HG02571 (cell line): Measurements from ENCODE around the gene TMPRSS12.
"Not testable (repeated sequence)": the region's sequence is repeated elsewhere in the genome, so short reads cannot be mapped to it uniquely, and the experiment has no call there.

Experiments used
- ATAC-seq: cut with Tn5 transposase; IDR thresholded peaks from one replicate; pipeline ENCODE4 v1.9.1; 2021; ENCODE audit warnings: mild to moderate bottlenecking, moderate library complexity; ENCODE audit not compliant: unreplicated experiment

The TMPRSS12 gene, protein sequence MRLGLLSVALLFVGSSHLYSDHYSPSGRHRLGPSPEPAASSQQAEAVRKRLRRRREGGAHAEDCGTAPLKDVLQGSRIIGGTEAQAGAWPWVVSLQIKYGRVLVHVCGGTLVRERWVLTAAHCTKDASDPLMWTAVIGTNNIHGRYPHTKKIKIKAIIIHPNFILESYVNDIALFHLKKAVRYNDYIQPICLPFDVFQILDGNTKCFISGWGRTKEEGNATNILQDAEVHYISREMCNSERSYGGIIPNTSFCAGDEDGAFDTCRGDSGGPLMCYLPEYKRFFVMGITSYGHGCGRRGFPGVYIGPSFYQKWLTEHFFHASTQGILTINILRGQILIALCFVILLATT

DNA sequence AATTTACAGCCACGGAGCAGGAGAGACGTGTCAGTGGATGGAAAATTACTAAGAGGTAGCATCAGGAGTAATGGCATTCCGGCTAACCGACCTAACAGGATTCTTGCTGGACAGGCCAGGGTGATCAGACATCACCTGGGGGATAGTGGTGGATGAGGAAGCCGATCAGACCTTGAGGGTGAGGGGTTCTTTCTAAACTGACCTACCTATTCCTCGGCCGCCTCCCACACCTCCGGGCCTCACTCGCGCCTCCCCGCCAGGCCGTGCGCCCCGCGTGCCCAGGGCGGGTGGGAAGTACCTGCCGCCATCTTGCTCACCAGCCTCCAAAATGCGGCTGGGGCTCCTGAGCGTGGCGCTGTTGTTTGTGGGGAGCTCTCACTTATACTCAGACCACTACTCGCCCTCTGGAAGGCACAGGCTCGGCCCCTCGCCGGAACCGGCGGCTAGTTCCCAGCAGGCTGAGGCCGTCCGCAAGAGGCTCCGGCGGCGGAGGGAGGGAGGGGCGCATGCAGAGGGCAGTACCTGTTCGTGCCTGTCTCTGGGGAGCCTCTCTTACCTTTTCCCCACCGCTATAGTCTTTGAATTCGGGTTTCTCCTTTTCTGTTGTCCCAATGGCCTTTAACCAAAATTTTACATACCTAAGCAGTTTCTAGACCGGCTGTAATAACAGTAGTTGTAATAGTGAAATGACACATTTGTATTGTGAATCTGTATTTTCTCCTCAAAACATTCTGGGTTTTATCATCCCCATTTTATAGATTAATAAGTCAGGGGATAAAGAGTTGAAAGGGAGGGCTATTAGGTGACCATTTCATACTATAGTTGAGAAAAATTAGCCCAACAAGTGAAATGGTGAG, at the start of gene TMPRSS12:
TSS of gene TMPRSS12 (plus strand) at position 290 of the 857 bp plus-strand sequence. CDS start at position 329, 39 bp downstream.
- ATAC-seq, result no peak

DNA sequence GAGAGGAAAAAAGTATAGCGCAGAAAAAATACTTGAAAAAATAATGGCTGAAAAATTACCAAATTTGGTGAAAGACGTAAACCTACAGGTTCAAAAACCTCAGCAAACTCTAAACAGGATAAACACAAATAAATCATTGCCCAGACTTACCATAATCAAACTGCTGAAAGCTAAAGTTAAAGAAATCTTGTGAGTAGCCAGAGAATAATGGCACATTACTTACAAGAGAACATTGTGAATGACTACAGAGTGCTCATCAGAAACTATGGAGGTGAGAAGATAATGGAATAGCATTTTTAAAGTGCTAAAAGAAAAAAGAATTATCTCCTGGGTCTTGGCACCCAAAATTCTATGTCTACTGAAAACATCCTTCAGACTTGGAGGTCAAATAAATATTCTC, 42.8 kb upstream of the TMPRSS12 start:
- ATAC-seq, result no peak

DNA sequence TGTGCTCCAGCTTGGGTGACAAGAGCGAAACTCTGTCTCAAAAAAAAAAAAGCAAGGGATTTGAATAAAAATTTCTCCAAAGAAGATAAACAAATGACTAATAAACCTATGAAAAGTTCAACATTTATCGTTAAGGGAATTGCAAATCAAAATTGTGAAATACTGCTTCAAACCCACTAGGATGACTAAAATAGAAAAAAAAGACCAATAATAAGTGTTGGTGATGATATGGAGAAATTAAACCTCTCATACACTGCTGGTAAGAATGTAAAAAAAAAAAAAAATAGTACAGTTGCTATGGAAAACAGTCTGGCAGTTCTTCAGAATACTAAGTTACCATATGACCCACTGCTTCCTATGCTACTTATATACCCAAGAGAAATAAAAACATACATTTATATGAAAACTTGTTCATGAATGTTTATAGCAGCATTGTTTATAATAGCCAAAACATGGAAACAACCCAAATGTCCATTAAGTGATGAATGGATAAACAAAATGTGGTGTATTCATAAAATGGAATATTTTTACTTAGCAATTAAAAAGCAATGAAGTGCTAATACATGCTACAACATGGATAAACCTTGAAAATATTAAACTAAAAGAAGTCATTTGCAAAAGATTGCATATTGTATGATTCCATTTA, 39.4 kb upstream of the TMPRSS12 start:
- ATAC-seq, result no peak

DNA sequence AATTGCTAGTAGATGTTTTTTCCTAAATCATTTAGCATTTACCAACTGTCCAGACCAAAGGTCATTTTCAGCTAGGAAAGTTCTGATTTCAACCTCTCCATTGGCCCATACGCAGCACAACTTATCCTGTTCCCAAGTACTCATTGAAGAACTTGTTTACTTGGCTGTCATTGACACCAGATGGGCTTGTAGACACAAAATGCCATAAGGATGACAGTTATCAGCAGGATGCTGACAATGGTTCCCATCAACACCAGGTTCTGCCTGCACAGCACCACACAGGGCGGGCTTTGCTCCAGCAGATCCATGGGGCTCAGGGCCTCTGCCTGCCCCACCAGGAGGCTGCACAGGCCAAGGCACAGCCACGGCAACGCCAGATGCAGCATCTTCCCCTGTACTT, 36.5 kb upstream of the TMPRSS12 start:
- ATAC-seq, result no peak

DNA sequence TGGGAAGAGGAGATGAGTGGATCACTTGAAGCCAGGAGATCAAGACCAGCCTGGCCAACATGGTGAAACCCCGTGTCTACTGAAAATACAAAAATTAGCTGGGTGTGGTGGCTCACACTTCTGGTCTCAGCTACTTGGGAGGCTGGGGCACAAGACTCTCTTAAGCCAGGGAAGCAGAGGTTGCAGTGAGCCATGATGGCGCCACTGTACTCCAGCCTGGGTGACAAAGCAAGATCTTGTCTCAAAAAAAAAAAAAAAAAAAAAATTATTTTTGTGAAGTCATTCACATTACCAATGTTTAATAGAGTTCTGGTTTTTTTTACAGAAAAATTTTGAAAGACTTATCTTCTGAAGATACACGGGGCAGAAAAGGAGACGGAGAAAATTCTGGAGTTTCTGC, 33.6 kb upstream of the TMPRSS12 start:
- ATAC-seq, result not testable (repeated sequence)

DNA sequence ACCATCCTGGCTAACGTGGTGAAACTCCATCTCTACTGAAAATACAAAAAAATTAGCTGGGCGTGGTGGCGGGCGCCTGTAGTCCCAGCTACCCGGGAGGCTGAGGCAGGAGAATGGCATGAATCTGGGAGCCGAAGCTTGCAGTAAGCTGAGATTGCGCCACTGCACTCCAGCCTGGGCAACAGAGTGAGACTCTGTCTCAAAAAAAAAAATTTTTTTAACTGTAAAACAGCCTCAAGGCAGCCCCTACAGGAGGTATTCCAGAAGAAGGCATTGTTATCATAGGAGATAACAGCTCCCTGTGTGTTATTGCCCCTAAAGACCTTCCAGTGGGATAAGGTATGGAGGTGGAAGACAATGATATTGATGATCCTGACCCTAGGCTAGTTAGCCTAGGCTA, 27.8 kb upstream of the TMPRSS12 start:
- not testable (repeated sequence) for ATAC-seq

DNA sequence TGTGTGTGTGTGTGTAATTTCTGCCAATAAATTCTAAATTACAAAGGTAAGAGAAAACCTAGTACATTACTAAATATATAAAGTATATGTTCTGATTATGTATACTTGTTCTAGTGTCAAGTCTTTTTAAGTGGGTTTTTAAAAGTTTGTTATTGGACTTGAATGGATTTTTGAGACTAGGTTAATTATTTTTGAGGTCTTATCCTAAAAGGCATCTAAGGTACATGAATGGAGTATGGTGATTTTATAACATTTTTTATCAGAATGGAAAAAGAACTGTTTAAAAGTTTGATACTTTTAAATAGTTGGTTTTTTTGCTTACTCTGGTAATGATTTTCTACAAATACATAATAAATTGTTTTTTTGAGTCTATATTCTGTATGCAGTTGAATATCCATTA, 22.5 kb upstream of the TMPRSS12 start:
- ATAC-seq, result no peak

DNA sequence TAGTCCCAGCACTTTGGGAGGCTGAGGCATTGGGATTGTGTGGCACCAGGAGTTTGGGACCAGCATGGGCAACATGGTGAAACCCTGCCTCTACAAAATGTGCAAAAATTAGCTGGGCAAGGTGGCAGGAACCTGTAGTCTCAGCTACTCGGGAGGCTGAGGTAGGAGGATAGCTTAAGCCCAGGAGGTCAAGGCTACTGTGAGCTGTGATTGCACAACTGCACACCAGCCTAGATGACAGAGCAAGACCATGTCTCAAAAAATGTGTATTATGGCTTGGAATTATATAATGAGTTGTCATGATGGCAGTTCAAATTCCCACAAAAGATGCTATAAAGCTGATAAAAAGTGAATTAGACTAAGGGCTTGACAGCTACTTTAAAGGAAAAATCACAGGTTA, 20.6 kb upstream of the TMPRSS12 start:
- no peak for ATAC-seq

DNA sequence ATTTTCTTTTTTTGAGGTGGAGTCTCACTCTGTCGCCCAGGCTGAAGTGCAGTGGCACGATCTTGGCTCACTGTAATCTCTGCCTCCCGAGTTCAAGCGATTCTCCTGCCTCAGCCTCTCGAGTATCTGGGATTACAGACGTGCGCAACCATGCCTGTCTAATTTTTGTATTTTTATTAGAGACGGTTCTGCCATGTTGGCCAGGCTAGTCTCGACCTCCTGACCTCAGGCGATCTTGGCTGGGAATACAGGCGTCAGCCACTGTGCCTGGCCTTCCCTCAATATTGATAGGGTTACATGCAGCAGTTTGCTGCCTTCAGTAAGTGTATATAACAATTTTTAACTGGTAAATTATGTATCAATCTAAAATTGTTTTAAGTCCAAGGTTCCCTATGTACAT, 19.0 kb upstream of the TMPRSS12 start:
- ATAC-seq, result not testable (repeated sequence)

DNA sequence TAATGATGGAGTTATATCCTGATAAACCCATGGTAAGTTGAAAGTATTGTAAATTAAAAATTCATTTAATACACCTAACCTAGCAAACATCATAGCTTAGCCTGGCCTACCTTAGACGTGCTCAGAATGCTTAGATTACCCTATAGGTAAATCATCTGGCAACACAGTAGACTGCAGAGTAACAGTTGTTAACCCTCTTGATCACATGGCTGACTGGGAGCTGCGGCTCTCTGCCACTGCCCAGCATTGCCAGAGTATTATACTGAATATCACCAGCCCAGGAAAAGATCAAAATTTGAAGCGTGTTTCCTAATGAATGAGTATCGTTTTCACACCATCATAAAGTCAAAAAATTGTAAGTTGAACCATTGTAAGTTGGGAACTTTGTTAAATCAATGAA, 17.8 kb upstream of the TMPRSS12 start:
- no peak for ATAC-seq

DNA sequence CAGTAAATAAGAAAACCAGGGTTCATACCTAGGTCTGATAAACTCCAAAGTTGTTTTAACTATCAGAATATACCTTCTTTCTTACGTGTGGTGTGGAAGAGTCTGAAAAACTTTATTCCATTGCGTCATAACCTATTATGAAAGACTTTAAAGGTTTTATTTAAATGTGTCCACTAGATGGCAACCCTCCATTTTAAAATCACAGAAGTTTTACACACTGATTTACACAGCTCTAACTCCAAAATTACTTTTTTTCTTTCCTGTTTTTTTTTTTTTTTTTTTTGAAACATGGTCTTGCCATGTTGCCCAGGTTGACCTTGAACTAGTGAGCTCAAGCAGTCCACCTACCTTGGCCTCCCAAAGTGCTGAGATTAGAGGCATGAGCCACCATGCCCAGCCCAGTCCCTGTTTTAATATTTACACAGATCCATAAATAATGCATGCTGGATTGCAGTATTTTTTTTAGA, 17.3 kb upstream of the TMPRSS12 start:
- no peak for ATAC-seq

DNA sequence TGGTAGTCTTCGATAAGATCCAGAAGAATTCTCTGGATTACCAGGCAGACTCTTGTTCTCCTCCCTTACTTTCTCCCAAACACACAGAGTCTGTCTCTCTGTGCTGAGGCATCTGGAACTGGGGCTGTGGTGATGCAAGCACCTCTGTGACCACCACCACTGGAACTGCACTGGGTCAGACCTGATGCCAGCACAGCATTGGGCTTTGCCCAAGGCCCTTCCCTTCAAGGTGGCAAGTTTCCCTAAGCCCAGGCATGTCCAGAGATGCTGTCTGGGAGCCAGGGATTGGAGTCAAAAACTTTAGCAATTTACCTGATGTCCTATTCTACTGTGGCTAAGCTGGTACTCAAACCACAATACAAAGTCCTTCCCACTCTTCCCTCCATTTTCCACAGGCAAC, 14.6 kb upstream of the TMPRSS12 start:
- ATAC-seq, result no peak

DNA sequence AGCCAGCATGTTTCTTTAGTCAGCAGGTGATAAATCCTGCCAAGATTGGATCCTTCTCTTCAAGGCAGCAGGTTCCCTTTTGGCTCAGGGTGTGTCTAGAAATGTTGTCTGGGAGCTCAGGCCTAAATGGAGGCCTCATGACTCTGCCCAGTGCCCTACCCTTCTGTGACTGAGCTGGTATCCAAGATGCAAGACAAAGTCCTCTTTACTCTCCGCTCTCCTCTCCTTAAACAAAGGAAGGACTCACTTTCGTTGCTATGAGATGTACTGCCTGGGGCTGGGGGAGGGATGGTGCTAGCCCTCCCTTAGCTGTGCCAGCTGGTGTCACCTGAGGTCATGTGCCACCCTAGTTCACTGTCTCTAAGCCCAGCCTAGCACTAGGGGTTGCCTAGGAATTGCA, 13.8 kb upstream of the TMPRSS12 start:
- ATAC-seq, result no peak

DNA sequence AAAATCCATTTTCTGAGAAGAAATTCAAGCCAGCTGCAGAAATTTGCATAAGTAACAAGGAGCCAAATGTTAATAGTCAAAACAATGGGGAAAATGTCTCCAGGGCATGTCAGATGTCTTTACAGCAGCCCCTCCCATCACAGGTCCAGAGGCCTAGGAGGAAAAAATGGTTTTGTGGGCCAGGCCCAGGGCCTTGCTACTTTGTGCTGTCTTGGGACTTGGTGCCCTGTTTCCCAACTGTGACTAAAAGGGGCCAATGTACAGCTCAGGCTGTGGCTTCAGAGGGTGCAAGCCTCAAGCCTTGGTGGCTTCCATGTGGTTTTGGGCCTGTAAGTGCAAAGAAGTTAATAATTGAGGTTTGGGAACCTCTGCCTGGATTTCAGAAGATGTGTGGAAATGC, 8.9 kb upstream of the TMPRSS12 start:
- ATAC-seq, result not testable (repeated sequence)

DNA sequence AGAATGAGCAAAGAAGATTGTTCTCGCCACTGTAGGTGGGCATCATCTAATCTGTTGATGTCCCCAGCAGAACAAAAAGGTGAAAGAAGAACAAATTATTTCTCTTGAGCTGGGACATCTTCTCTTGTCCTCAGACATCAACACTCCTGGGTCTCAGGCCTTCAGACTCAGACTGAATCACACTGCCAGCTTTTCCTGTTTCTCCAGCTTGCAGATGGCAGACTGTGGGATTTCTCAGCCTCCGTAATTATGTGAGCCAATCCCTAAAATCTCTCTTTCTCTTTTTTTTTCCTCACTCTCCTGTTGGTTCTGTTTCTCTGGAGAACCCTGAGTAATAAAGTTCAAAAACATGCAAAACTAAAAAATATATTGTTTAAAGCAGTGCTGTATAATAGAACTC, 3.7 kb upstream of the TMPRSS12 start:
- ATAC-seq, result no peak

DNA sequence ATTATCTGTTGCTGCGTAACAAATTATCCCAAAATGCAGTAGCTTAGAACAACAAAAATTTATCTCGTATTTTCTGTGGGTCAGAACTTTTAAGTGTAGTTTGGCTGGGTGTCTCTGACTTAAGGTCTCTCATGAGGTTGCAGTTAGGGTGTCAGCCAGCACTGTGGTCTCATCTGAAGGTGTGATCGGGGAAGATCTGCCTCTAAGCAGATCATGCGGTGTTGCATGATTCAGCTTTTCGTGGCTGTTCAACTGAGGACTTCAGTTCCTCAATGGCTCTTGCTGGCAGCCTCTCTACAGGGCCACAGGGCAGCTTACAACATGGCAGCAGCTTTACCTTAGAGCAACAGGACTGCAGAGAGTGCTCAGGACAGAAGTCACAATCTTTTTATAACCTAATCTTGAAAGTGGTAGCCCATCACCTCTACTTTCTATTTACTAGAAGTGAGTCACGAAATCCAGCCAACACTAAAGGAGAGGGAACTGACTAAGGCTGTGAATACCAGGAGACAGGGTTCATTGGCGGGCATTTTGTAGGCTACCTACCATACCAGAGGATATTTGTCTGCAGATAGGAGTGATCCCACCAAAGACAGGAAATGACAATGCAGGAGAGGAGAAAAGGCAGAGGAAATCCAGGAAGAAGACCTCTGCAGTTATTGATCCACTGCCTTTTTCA, 1.8 kb upstream of the TMPRSS12 start:
- no peak for ATAC-seq

DNA sequence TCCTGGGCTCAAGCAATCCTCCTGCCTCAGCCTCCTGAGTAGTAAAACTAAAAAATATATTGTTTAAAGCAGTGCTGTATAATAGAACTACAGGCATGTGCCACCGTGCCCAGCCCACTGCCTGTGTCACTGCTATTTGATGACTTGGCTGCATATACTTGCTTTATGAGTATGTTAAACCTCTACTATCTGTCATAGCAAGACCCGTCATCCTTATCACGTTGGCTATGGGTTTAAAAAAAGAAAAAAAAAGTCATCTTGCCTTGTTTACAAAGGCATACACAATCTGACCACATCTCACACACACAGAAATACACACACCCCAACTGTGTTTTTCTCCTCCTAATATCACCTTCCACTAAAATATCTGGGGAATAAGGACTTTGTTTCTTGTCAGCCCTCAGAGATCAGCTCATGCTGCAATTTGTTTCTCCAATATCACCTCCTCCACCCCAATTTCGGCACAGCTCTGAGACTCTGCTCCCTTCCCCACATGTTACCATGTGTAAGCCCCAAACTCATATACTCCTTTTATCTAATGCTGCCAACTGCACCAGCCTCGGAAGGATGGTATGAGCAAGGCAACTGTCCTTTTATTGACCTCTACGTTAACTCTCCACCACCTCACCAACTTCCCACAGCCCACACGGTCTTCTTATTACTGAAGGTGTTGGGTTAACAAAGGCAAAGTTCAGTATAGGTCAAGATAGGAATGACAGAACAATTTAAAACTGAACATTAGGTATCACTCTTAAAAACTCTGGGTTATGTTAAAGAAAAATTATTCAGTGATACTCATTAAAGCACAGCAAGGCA, 802 bp upstream of the TMPRSS12 start:
- no peak for ATAC-seq

DNA sequence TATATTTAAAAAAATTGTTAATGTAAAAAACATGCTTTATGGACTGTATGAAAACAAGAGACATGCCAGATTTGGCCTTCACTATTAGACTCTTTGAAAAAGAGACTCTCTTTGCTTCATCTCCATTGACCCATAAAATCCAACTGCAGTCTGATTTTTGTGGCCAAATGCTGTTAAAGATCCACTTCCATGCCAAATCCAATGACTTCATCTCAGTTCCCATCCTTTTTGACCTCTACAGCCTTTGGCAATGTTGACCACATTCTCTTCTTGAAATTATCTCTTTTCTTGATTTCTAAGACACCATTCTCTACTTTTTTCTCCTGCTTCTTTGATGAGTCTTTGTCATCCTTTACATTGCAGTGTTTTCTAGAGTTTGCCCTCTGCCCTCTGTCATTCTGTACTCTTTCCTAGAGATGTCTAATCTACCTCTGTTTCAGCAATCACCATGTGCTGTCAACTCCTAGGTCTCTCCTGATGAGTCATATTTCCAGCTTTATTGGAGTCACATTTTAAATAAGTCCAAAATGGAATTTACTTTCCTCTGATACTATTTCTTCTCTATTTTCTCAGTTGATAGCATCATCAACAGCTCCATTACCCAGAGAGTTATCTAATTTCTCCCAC, 2.4 kb downstream of the TMPRSS12 start:
- no peak for ATAC-seq

DNA sequence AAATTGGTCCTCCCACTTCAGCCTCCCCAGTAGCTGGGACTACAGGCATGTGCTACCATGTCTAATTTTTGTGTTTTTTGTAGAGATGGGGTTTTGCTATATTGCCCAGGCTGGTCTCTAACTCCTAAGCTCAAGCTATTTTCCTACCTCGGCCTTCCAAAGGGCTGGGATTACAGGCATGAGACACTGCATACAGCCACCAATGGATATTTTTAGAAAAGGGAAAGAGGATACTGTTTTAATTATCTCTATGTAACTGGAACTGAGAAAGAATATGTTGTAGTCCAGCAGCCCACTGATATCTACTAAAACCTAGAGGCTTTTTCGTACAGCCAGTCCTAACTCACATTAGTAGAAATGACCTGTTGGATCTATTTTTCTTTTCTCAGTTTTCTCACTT, 6.2 kb downstream of the TMPRSS12 start:
- ATAC-seq, result no peak

DNA sequence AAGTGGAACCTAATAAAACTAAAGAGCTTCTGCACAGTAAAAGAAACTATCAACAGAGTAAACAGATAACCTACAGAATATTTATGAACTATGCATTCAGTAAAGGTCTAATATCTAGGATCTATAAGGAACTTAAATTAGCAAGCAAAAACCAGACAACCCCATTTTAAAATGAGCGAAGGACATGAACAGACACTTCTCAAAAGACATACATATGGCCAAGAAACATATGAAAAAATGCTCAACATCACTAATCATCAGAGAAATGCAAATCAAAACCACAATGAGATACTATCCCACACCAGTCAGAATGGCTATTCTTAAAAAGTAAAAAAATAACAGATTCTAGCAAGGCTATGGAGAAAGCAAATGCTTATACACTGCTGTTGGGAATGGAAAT, 12.5 kb downstream of the TMPRSS12 start:
- not testable (repeated sequence) for ATAC-seq
